ENCODE results near the gene HINT3. TPM values are rescaled to one million over a fixed set of nuclear protein-coding genes. Genes with fewer than 3 reads are reported as not detected.
"Not testable (repeated sequence)": the region's sequence is repeated elsewhere in the genome, so short reads cannot be mapped to it uniquely, and the experiment has no call there.

HINT3 gene
- total RNA-seq, 4 donors from 2014 or later, result 15.4 to 22.5 (median 20.7) TPM

DNA sequence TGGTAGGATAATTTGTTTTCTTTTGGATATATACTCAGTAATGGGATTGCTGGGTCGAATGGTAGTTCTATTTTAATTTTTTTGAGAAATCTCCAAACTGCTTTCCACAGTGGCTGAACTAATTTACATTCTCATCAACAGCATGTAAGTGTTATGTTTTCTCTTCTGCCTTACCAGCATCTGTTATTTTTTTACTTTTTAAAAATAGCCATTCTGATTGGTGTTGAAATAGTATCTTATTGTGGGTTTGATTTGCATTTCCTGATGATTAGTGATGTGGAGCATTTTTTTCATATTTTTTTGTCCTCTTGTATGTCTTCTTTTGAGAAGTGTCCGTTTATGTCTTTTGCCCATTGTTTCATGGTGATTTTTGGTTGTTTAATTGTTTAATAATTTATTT, 11.9 kb downstream of the HINT3 start:
- TF ChIP-seq, protein P1, sequence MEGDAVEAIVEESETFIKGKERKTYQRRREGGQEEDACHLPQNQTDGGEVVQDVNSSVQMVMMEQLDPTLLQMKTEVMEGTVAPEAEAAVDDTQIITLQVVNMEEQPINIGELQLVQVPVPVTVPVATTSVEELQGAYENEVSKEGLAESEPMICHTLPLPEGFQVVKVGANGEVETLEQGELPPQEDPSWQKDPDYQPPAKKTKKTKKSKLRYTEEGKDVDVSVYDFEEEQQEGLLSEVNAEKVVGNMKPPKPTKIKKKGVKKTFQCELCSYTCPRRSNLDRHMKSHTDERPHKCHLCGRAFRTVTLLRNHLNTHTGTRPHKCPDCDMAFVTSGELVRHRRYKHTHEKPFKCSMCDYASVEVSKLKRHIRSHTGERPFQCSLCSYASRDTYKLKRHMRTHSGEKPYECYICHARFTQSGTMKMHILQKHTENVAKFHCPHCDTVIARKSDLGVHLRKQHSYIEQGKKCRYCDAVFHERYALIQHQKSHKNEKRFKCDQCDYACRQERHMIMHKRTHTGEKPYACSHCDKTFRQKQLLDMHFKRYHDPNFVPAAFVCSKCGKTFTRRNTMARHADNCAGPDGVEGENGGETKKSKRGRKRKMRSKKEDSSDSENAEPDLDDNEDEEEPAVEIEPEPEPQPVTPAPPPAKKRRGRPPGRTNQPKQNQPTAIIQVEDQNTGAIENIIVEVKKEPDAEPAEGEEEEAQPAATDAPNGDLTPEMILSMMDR (IDR thresholded peaks at IDR 0.05), result no peak
- TF ChIP-seq POLR2A (IDR thresholded peaks at IDR 0.05), result no peak
- Histone ChIP-seq H3K27ac (no peak overlapping the region), H3K27me3 (no peaks in the 10 kb centered on the region), H3K36me3 (peaks cover 0 to 47% (median 0%) of the 10 kb centered on the region in 3 donors), H3K4me1 (peaks cover 0 to 7% (median 0%) of the 10 kb centered on the region in 3 donors), H3K4me3 (no peak overlapping the region), H3K9me3 (no peaks in the 10 kb centered on the region)
- intact Hi-C loops (cut with DNase I), result no loop called here
- DNase-seq, result no peak
- 58 to 81% methylated on average over 2 of the region's 2 CpGs for WGBS, 2 donors

GRCh38 chr6:125970760-125971159, 14.2 kb downstream of the HINT3 start:
- no peaks in the 10 kb centered on the region for H3K9me3 ChIP-seq
- no peak overlapping the region for H3K4me3 ChIP-seq
- H3K27me3 ChIP-seq, result no peaks in the 10 kb centered on the region
- intact Hi-C loops (cut with DNase I), result no loop called here
- no peak for DNase-seq
- peaks cover 0 to 63% (median 10%) of the 10 kb centered on the region in 3 donors for H3K36me3 ChIP-seq
- 0 to 59% methylated on average over 2 of the region's 2 CpGs for WGBS, 2 donors
- no peaks in the 10 kb centered on the region for H3K4me1 ChIP-seq
- no peak overlapping the region for H3K27ac ChIP-seq
- no peak for TF ChIP-seq POLR2A (IDR thresholded peaks at IDR 0.05)
- TF ChIP-seq, protein P1 (IDR thresholded peaks at IDR 0.05), result no peak

GRCh38 chr6:125972478-125972877, 15.9 kb downstream of the HINT3 start:
- H3K9me3 ChIP-seq; H3K4me3 ChIP-seq; H3K27me3 ChIP-seq; intact Hi-C loops (cut with DNase I); DNase-seq; H3K4me1 ChIP-seq; H3K27ac ChIP-seq: not testable (repeated sequence)
- peaks cover 0 to 66% (median 10%) of the 10 kb centered on the region in 3 donors for H3K36me3 ChIP-seq
- WGBS, 2 donors, result 33 to 87% methylated on average over 1 of the region's 1 CpG

DNA sequence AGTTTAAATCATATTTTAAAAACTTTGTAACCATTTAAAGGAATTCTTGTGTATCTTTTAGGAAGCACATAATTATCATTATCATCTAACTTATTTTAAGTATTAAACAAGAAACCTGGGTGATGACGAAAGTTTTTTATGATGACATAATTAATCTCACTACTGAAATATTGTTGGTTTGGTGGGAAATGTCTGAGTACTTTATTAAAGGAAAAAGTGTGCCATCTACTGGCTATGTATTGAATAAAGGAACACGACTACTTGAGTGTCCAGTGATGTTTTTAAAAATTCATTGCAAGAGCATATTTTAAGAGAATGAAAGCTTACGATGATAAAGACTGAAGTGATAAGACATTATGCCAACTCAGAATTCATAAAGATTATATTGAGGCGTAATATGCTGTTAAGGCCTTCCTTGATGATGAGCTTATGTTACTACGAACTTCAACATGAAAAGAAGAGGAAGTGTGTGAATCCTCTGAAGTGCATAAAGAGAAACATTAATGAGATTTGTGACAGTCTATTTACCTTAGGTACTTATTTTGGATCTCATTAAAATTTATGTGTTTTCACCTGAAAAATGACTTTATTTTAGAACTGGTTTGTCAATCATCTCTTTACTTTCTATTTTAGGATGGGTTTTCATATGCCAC, 17.8 kb downstream of the HINT3 start:
- no peak overlapping the region for H3K4me3 ChIP-seq
- TF ChIP-seq, protein P1 (IDR thresholded peaks at IDR 0.05), result peak in 5 of 6 experiments; percentile 26 to 63 (median 56)
- TF ChIP-seq POLR2A (IDR thresholded peaks at IDR 0.05), result no peak
- WGBS, 2 donors, result 30 to 34% methylated on average over 5 of the region's 5 CpGs
- no peaks in the 10 kb centered on the region for H3K9me3 ChIP-seq
- H3K4me1 ChIP-seq, result no peaks in the 10 kb centered on the region
- no peak overlapping the region for H3K27ac ChIP-seq
- intact Hi-C loops (cut with DNase I), result no loop called here
- no peak for DNase-seq
- H3K27me3 ChIP-seq, result no peaks in the 10 kb centered on the region
- peaks cover 0 to 63% (median 10%) of the 10 kb centered on the region in 3 donors for H3K36me3 ChIP-seq

DNA sequence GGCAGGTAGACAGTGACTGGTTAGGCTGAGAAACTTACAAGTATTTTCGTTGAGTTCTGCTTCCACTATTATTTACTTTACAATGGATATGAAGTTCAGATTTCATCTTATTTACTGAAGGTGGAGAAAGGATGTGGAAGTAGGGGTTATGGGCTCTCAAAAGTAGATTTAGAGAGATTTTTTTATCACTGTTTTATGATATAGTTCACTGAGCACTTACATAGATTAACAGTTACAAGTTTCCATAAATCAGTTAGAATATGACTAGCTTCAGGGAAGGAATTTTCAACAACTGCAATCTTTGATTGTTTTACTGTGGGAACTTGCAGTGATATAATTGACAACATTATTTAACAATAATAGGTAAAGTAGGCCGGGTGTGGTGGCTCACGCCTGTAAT, 22.5 kb downstream of the HINT3 start:
- no peak overlapping the region for H3K4me3 ChIP-seq
- TF ChIP-seq, protein P1 (IDR thresholded peaks at IDR 0.05), result no peak
- TF ChIP-seq POLR2A (IDR thresholded peaks at IDR 0.05), result no peak
- H3K36me3 ChIP-seq, result peaks cover 0 to 63% (median 10%) of the 10 kb centered on the region in 3 donors
- no peaks in the 10 kb centered on the region for H3K4me1 ChIP-seq
- H3K27ac ChIP-seq, result no peak overlapping the region
- WGBS, 2 donors, result 82% methylated on average over 3 of the region's 3 CpGs
- no peaks in the 10 kb centered on the region for H3K9me3 ChIP-seq
- intact Hi-C loops (cut with DNase I), result no loop called here
- no peaks in the 10 kb centered on the region for H3K27me3 ChIP-seq
- no peak for DNase-seq
